ENCODE results near the gene CEBPB.

CEBPB gene

GRCh38 chr20:50215101-50215690 is 24.6 kb downstream of the CEBPB start:
- DNase-seq: no peak

- DNase-seq: no peak
Measured at GRCh38 chr20:50215926-50216325, 25.3 kb downstream of the CEBPB start.

- DNase-seq: no peak
Measured at GRCh38 chr20:50216543-50217206, 26.0 kb downstream of the CEBPB start.

- DNase-seq: no peak
Measured at GRCh38 chr20:50217207-50217949, 26.7 kb downstream of the CEBPB start.

GRCh38 chr20:50218987-50219435 is 28.4 kb downstream of the CEBPB start:
- no peak for DNase-seq

- no peak for DNase-seq
Measured at GRCh38 chr20:50219600-50219999, 29.0 kb downstream of the CEBPB start.

- DNase-seq: no peak
Measured at GRCh38 chr20:50220093-50220893, 29.7 kb downstream of the CEBPB start.

- peak; percentile 43 for DNase-seq
Measured at GRCh38 chr20:50220894-50221365, 30.3 kb downstream of the CEBPB start.

GRCh38 chr20:50221501-50222308 is 31.1 kb downstream of the CEBPB start:
- DNase-seq: peak; percentile 92

- DNase-seq: no peak
Measured at GRCh38 chr20:50222309-50223038, 31.8 kb downstream of the CEBPB start.

GRCh38 chr20:50223039-50224005 is 32.7 kb downstream of the CEBPB start:
- DNase-seq: peak; percentile 14

- no peak for DNase-seq
Measured at GRCh38 chr20:50224052-50224451, 33.4 kb downstream of the CEBPB start.

- DNase-seq: peak; percentile 30
Measured at GRCh38 chr20:50224531-50225255, 34.1 kb downstream of the CEBPB start.

- peak; percentile 95 for DNase-seq
Measured at GRCh38 chr20:50226093-50226974, 35.7 kb downstream of the CEBPB start.

GRCh38 chr20:50227506-50227905 is 36.9 kb downstream of the CEBPB start:
- no peak for DNase-seq

- peak; percentile 17 for DNase-seq
Measured at GRCh38 chr20:50229156-50229607, 38.6 kb downstream of the CEBPB start.

- no peak for DNase-seq
Measured at GRCh38 chr20:50230184-50230583, 39.6 kb downstream of the CEBPB start.

GRCh38 chr20:50230871-50231560 is 40.4 kb downstream of the CEBPB start:
- DNase-seq: no peak

Measured in MV-4-11 (cell line).